NCI-H146 treated with DMSO at 0.1 percent for 48 hours (cell line): ENCODE measurements around the gene MORC4.

ENCODE experiments used
- DNase-seq: peaks from one replicate; lab custom pipeline; 2025; ENCODE audit not compliant: unreplicated experiment; lab: John Stamatoyannopoulos, UW

The MORC4 gene

DNA sequence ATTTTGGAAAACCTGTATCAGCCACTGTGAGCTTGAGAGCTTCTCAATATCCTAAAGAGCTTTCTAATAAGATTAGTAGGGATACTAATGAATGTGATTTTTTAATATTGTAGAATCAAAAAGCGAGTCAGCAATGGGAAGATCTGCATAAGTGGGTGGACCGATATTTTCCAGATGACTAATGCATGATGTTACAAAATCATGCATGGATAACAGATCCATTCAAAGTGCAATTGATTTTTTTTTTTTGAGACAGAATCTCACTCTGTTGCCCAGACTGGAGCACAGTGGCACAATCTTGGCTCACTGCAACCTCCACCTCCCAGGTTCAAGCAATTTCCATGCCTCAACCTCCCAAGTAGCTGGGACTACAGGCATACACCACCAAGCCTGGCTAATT is 87.1 kb downstream of the MORC4 start:
- DNase-seq: no peak

DNA sequence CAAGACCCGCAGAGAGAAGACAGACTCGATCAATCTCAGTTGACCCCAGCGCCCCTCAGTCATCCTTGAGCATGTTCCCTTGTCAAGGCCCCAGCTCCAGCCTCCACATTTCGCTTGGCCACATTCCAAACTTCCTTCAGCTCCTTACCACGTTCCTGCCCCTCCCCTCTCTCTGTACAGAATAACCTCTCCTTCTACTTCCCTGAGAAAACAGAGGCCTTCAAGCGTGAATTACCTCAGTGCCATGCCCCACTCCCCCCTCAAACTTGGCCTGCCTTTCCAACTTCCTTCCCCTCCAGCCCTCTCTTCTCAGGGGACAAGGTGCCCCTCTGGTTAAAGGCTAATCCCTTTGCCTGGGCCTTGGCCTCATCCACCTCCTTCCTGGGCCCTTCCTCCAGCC is 93.7 kb downstream of the MORC4 start:
- DNase-seq: no peak

DNA sequence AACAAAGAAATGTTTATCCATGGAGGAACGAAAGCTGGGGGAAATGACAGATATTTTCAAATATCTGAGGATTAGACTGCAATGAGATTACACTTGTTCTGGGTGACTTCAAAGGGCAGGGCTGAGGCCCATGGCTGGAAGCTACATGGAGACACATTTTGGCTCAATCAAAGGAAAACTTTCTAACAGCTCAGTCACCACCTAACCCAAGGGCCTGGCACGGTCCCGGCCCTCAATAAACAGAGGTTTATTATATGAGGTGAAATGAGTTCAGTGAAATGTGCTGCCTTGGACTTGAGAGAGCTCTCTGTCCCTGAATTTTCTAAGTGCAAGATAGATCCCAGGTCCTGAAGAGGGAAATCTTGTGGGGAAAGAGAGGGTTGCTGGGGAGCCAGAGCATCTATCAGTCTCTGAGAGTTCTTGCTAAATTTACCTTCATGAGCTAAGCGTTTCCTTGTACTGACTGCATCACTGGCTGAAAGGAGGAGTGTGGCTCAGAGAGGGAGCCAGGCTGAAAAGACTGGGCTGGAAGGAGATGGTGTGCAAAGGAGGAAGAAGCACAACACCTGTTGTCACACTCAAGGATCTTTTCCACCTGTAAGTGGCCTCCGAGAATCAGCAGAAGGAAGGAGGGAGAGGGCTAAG is 94.8 kb downstream of the MORC4 start:
- DNase-seq: no peak

GRCh38 chrX:106903856-106904528 is 96.0 kb downstream of the MORC4 start:
- DNase-seq: no peak

- DNase-seq: no peak
These were observed 96.7 kb downstream of the MORC4 start, which contains the start of gene RIPPLY1 for GRCh38 chrX:106903291-106903824. Gene RIPPLY1 (minus strand): TSS chrX:106903341. CDS start chrX:106903287, 54 bp downstream.

GRCh38 chrX:106902684-106903083 is 97.3 kb downstream of the MORC4 start:
- DNase-seq: no peak

GRCh38 chrX:106901781-106902219 is 98.2 kb downstream of the MORC4 start:
- DNase-seq: no peak

DNA sequence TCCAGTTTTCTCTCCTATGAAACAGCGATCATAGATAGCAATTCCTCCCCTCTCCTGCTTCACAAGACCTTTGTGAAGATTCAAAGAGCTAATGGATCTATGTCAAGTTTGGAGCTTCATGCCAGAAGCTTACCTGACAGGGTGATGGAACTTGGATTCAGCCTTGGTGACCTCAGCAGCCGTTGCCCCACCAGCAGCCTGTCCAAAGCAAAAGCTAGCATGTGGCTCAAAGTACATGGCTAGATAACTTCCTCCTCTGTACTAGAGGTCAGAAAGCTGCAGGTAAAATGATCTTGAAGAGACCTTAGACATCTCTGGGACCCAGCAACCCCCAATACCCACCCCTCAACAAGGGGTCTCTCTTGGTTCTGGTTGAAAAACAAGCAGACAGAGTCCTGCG is 98.7 kb downstream of the MORC4 start:
- no peak for DNase-seq

DNA sequence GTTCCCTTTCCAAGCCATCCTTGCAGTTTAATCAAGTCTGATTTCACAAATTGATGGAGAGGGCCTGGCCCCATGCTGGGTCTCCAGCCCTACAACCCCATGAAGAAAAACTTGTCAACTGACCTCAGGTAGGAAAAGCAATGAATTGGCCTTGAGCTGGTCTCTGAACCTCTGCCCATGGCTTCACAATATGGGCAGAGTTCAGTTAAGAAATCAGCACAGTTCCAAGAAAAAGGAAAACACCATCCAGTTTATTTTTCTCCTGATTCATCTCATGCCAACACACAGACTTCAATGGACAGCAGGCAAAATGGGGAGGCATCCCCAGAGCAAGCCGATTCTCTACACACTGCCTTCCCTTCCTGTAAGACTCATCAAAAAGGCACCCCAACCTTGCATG is 100.2 kb downstream of the MORC4 start:
- DNase-seq: no peak

- DNase-seq: no peak
These were observed 100.7 kb downstream of the MORC4 start for GRCh38 chrX:106899276-106899675.

- DNase-seq: no peak
These were observed 101.5 kb downstream of the MORC4 start for GRCh38 chrX:106898462-106898861.

- DNase-seq: no peak
These were observed 102.8 kb downstream of the MORC4 start for GRCh38 chrX:106897259-106897658.

- no peak for DNase-seq
These were observed 105.0 kb downstream of the MORC4 start for GRCh38 chrX:106894978-106895452.

GRCh38 chrX:106894392-106894909 is 105.6 kb downstream of the MORC4 start:
- DNase-seq: peak; percentile 8

DNA sequence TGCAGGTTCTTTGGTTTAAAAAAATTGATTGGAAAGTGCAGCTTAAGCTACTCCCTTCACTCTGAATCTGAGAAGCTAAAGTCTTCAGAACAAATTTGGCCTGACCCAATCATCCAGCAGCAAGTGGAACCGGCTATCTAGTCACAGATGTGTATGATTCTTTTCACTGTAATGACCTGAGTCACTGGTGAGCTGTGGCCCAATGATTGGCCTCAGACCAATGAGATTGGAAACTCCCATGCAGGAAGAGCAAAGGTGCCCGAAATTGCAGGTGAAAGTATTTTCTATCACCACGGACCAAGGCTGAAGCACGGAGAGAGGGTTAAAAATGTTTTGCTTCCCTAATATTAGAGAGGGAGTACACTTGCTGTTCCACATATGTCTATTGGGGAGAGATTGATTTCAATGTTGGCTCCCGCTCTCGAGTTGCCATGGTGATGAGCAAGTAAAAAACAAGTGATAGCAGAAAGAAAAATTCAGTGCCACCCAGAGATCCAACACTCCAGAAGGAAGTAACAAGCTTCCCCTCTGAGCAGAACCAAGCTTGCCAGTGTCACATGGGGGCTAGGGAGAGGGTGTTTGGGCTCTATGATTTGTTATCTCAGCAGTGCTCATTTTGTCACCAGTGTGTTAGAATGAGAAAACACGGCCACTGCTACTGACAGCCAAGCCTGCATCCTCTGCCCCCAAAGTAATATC is 108.1 kb downstream of the MORC4 start:
- no peak for DNase-seq
